CD4-positive, alpha-beta T cell treated with Interleukin-4 for 1 hour (primary cell): ENCODE measurements around the gene USP31.

Experiments
- DNase-seq, 2 donors: peaks; one replicate each; pipeline ENCODE4 v3.0.0-alpha.2; 2020 to 2022

Gene USP31

DNA sequence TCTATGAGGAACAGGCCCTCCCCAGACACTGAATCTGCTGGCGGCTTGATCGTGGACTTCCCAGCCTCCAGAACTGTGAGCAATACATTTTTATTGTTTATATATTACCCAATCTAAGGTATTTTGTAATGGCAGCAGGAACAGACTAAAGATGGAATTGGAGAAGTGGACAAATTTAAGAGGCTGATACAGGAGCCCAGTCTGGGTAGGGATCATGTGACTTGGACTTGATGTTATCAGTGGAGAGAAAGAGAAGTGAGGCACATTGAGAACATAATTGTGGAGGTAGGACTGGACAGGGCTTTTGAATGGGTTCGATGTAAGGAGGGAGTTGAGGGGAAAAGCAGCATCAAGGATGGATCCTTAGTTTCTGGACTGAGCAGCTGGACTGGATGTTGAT is 93.8 kb downstream of the USP31 start:
- no peak for DNase-seq

DNA sequence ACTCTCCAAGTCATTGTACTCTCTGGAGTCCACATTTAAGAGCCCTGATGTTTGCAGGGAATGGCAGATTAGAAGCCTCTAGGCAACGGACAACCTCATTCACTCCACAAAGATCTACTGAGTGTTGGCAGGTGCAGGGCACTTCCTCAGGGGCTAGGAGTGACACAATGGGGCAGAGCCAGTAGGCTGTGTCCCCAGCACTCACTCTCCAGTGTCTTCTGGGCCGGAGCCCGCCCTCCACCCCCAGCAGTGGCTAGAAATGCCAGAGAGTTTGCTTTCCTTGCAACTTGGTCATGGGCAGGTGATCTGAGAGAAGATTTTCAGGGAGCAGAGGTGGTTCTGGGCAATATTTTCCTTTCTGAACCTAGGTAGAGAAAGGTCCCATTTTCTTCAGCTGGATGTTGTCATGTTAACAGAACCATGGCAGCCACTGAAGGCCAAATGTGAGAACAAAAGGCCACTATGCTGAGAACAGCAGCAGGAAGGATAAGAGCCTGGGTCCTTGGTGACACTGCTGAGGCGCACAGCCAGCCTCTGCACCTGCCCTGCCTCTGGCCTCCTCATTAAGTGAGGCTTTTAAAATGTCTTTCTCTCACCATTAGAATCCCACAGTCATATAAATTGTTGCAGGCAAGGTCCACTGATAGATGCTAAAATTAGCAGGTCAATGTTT is 96.2 kb downstream of the USP31 start:
- DNase-seq = no peak

DNA sequence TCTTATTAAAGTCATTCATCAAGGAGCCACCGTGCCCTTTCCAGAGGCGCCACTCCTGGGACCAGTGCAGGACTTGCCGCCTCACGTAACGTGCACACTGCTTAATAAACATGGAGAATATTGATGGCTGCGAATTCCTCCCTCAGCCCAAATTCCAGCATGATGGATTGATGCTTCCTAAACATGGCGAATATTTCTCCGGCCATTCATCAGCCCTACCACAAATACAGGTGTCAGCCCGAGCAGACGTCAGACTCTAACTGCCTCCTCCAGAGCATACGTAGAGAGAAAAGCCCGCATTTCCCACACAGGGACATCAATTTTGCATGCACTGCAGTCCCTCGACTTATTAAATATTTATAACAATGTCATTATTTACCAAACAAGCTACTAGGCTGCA is 97.0 kb downstream of the USP31 start:
- DNase-seq = no peak

DNA sequence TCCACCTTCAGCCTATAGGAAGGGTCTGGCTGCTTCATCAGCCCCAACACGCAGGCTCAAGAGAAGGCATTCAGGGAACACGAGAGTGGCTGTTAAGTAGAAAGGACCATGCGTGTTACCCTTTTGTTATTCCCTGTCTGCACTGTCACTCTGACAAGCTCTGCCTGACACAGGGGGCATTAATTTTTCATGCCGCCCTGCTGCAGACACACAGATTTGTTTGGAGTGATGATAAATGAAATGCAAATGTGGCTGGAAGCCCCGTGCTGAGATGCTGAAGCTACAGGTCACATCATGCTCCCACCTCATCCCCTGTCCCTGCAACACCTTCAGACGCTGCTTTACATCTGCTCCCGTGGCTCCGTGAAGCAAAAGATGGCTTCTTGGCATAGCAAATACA is 97.7 kb downstream of the USP31 start:
- DNase-seq = no peak

DNA sequence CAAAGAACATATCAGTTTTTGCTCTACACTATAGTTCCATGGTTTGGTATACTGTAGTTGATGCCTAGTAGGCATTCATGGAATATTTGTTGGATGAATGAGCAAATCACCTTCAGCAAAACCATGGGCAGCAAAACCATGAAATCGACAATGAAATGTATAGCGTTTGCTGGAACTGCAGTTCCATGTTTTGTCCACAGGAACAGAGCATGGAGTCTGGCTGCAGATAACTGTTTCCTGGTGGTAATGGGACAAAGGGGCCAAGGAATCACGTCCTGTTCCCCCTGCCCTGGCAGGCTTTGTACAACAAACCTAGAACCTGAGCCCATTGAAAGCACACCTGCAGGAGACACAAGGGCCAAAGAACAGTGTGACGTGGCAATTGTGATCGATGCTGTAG is 101.1 kb downstream of the USP31 start:
- DNase-seq = no peak

DNA sequence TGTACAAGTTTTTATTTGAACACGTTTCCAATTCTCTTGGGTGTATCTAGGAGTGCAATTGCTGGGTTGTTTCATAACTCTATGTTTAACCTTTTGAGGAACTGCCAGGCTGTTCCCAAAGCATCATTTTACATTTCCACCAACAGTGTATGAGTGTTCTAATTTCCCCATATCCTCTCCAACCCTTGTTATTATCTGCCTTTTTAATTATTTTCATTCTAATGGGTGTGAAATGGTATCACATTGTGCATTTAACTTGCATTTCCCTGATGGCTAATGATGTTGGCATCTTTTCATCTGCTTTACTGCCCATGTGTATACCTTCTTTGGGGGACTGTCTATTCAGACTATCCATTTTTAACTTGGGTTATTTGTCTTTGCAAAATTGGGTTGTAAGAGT is 104.2 kb downstream of the USP31 start:
- DNase-seq = no peak

DNA sequence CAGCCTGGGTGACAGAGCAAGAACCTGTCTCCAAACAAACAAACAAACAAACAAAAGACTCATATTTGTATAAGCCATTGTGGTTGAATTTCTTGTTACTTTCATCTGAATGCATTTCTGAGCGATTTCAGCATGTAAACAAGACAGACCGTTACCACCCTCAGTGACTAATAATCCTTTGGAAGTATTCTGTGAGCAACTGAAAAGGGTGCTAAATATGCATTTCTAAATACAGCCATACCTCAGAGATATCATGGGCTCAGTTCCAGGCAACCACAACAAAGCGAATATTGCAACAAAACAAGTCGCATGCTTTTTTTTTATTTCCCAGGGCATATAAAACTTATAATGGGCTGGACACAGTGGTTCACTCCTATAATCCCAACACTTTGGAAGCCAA is 109.0 kb downstream of the USP31 start:
- no peak for DNase-seq

DNA sequence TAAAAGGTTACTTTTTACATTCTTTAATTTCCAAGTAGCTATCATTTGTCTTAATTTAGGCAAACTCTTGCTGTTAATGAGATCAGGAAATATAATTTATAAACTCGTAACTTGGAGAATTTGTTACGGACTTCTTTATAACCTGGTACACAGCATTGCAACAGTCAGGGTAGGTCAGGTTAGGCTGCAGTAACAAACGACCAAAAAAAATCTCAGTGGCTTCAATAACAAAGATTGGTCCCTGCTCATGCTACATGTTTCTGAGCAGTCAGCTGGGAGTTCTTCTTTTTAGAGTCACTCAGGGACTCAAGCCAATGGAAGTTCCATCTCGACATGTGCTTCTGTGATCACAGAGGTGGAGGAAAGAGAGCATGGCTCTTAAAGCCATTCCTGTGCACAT is 110.1 kb downstream of the USP31 start:
- no peak for DNase-seq

DNA sequence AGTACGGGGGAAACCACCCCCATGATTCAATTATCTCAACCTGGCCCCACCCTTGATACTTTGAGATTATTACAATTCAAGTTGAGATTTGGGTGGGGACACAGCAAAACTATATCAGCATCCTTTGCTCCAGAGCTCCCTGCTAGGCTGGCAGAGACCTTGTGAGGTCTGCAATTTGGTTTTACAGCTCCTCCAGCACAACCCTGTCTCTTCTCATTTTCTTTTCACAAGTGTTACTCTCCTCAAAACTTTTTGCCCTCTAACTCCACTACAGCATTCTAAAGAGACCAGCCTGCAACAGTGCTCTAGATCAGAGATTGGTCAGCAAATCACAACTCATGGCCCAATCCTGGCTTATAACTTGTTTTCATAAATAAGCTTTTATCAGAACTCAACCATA is 114.0 kb downstream of the USP31 start:
- no peak for DNase-seq

DNA sequence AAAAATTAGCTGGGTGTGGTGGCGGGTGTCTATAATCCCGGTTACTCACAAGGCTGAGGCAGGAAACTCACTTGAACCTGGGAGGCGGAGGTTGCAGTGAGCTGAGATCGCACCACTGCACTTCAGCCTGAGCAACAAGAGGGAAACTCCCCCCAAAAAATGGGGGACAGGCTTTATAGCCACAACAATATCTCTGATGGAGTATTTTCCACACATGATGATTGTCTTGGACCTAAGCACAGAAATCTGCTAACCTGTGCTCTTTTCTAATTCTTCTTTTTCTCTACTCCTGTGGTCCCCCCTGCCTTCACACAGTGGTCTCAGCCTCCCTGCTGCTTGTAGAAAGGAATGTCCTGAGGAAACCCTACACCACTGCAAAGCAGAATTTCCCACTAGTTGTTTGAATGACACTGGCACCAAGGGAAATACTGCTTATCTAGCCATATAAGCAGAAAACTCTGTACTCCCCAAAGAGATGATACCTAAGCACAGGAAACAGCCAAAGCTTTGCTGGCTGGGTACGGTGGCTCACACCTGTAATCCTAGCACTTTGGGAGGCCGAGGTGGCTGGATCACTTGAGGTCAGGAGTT is 117.6 kb downstream of the USP31 start:
- no peak for DNase-seq

DNA sequence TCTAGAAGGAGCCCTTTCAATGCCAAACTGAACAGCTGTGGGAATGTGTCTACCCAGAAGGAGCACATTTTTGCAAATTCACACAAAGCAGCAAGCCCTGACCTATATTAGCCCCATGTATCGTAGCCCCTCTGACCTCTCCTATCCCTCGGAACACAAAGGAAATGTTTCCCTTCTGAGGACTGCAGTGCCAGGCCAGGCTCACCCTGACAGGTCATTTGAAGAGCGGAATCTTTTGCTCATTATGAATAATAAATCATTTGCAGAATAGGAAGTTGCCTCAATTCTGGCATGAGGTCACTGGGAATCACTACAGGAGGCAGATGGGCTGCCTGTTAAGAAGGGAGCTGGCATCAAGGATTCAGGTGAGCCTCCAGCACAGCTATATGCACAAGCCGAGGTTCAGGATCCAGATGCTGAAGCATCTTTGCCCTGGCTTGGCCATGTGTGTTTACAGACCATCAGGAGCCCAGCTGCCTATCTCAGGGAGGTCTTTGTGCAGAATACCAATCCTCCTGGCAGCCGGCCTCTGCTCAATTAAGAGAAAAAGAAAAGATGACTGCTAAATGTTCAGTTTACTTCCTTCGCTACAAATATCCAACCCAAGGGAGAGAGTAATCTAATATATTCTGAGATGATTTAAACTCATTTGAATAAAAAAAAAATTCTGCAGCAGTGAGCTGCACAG is 119.4 kb downstream of the USP31 start:
- no peak for DNase-seq

DNA sequence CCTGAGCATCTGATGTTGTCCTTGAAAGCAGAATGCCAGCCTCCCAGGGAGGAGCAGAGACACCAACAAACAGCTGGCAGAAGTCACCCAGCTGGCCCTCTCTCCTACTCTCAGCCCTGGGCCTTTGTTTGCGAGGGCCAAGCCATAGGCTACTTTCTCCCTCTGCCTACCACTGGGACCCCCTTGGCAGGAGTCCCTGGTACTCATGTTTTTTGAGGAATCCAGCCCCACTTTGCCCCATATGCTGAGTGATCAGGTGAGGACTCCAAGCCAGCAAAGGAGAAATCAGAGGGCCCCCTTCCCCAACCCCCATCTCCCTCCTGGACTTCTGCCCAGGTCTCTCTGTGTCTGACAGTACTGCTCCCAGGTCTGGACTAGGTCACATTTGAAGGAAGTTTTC is 121.9 kb downstream of the USP31 start:
- no peak for DNase-seq

DNA sequence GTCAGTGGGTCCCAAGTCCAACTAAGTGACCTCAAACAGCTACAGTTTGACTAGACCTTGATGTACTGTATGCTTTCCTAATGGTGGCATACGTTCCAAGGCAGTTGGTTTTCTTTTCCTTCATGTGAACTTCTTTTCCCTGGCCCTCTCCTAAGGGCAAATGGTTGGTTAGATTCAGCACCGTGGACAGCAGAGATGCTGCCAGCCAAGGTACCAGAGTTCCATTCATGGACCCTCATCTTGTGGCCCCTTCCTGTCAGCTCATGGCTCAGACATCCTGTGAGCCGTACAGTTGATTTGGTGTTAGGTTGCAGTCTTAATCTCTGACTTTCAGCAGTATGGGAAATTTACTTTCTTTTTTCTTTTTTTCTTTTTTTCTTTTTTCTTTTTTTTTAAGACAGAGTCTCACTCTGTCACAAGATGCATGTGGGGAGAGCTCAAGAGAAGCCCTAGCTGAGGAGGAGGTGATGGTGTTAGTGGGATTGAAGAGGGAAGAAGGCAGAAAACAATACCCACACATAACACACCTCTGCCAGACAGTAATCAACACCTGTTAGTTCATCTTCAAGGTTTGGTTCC is 122.4 kb downstream of the USP31 start:
- no peak for DNase-seq

DNA sequence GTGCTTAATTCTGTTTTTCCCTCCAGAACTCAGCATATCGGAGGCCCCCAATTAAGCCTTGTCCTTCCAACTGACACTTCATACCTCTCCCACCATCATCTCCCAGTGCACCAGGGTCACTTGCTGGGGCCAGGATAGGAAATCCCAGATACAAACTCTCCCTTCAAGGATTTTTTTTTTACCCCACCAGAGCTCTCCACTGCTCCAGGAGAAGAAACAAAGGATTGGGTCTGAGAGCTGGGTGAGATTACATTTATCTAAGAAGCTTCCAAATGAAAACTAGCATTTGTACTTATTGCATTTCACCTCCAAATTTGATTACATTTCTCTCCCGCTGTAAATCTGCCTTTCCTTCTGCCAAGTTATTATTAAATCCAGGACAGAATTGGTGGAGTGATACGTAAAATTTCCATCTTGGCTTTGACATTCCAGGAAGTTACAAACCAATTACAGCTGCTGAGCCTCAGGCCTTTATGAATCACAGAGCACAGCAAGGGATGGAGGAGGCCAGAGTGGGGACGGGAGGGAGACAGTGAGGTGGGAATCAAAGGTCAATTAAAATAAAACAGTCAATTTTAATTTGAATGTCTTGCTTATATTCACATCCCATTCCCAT is 123.5 kb downstream of the USP31 start:
- DNase-seq = no peak

DNA sequence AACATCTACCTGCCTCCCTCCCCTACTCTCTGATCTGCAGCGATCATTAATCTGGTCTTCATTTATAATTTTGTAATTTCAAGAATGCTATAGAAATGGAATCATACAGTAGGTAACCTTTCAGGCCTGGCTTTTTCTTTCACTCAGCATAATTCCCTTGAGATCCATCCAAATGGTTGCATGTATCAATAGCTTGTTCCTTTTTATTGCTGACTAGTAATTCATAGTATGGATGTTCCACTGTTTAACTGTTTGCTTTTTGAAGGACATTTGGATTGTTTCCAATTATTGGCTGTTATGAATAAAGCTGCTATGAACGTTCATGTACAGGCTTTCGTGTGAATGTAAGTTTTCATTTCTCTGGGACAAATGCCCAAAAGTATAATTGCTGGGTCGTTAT is 125.2 kb downstream of the USP31 start:
- no peak for DNase-seq

DNA sequence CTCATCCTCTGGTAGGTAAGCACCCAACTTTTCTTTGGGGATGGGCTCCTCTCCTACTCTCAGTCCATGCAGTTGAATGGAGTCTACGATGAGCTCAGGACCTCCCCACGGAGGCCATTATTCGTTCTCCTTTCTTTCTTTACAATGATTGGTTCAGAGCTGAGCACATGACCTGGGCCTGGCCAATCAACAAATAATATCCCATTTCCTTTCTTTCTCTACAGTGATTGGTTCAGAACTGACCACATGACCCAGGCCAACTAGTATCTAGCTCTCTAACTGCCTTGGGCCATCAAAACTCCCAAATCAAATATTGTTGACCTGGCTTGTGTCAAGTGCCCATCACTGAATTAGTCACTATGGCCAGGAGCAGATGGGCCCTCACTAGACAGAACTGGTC is 129.2 kb downstream of the USP31 start:
- DNase-seq = no peak

DNA sequence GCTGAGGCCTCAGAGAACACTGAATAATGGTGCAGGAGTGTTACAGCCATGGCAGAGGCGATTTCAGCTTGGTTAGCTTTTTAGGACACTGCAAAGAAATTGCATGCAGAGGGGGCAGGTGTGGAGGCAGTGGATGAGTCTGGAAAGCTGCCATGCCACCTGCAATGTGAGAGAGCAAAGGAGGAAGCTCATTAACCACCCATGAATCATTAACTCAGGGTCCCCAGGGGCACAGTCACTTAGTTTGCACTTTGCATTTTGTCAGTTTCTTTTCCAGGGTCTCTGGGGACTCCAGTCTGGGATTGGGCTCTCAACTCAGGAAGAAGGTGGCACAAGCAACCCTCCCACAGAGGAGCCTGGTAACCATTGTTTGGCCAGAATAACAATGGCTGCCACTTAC is 132.9 kb downstream of the USP31 start:
- DNase-seq = no peak

DNA sequence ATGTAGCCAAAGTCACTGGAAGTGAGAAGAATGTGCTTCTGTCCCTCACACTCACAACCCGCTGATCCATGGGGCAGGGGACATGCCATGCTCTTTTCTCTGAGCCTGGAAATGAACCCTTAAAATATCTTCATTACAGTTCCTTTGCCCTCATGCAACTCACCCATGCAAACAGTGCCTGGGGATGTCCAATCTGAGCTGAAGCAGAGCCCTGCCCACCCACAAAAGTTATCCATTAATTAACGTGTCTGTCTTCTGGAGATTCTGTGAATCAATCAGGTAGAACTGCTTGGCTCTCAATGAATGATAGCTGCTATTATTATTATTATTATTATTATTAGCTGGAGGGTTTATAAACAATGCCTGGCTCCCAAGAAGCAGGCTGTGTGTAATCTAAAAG is 133.7 kb downstream of the USP31 start:
- DNase-seq = no peak

DNA sequence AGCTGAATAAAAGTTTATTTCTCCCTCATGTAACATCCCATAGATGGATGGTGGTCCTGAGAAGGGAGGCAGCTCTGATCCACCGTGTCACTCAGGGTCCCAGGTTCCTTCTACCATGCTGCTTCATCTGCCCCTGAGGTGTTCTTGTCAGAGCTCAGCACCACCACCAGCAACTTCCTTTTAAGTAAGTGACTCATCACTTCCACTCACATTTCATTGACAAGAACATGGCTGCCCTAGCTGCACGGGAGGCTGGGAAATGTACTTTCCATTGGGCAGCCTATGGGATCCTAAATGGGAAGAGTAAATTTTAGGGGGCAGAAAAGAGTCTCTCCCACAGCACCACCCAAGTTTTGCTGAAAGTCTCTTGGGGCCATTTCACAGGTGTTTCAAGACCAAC is 134.7 kb downstream of the USP31 start:
- DNase-seq = no peak
